Fibroblast of the aortic adventitia (primary cell): ENCODE results near the gene CTNNA3. TPM values are rescaled to one million over a fixed set of nuclear protein-coding genes. Genes with fewer than 3 reads are reported as not detected.

ENCODE experiments used
- DNase-seq: peaks from one replicate; pipeline ENCODE4 v3.0.0-alpha.2; 2010; ENCODE audit warnings: low read depth
- H3K4me3 ChIP-seq: 2 replicates; pipeline ENCODE4 v1.5.1; 2011; ENCODE audit warnings: low read depth, mild to moderate bottlenecking, control low read depth, low read length, moderate library complexity
- total RNA-seq: library from RNA; depleted of rRNA; stranded (reverse); fragments of >200 nt; gene quantifications from 2 replicates; pipeline ENCODE4 v1.2.3, GENCODE V29; 2012; ENCODE audit warnings: low replicate concordance
- TF ChIP-seq, protein P1 (sequence below): IDR thresholded peaks from 2 replicates; pipeline ENCODE4 v1.5.1; 2011; ENCODE audit warnings: mild to moderate bottlenecking, low read length, control low read depth, inconsistent platforms; ENCODE audit not compliant: insufficient read depth

Gene CTNNA3
- total RNA-seq, 1 donor, result not detected

DNA sequence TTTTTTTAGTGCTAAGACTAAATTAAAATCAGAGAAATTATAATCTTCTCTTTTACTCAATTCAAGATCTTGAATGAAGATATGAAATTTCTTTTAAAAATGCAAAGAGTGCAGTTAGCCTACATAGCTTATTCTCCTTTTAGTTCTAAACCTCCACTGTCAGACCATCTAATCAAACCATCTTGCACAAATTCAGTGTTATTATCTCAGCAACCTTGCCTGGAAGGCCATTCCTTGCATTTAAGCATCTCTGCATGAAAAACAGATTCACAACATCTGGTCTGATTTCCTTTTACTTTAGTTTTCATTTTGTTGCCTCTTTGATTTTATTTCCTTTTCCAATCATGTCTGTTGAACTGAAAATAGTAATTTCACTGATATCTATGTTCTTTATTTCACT is 1297.3 kb downstream of the CTNNA3 start:
- DNase-seq, result no peak
- no peak overlapping the region for H3K4me3 ChIP-seq
- TF ChIP-seq, protein P1, sequence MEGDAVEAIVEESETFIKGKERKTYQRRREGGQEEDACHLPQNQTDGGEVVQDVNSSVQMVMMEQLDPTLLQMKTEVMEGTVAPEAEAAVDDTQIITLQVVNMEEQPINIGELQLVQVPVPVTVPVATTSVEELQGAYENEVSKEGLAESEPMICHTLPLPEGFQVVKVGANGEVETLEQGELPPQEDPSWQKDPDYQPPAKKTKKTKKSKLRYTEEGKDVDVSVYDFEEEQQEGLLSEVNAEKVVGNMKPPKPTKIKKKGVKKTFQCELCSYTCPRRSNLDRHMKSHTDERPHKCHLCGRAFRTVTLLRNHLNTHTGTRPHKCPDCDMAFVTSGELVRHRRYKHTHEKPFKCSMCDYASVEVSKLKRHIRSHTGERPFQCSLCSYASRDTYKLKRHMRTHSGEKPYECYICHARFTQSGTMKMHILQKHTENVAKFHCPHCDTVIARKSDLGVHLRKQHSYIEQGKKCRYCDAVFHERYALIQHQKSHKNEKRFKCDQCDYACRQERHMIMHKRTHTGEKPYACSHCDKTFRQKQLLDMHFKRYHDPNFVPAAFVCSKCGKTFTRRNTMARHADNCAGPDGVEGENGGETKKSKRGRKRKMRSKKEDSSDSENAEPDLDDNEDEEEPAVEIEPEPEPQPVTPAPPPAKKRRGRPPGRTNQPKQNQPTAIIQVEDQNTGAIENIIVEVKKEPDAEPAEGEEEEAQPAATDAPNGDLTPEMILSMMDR, result no peak

DNA sequence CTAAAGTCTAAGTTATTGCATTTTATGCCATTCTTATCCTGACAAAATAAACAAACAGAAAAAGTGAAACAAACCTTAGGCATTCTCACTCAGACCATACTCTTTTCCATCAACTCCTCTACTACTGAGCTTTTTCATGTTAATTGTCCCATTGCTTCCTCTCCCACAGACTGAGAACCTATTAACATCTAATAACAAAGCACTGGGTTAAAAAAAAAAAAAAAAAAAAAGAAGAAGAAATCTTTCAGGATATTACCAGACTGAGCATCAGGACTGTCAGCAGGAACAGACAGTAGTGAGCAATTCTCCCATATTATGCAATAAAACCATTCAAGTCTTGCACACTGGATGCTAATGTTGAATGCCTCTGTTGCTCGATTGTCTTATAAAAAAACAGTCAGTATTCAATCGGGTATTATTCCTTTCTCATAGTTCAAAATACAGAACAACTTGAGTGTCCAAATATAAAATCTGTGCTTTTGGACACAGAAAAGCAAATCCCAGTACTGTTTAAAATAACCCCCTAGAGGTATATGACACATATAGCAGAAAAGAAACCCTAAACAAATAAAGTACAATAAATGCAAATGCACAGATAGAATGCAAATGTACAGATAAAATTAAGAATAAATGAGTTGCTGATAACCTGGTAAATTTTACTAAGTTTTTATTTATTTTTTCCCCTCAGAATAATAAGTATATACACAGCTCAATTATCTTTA is 1301.5 kb downstream of the CTNNA3 start:
- TF ChIP-seq, protein P1, result no peak
- DNase-seq, result no peak
- H3K4me3 ChIP-seq, result no peak overlapping the region

DNA sequence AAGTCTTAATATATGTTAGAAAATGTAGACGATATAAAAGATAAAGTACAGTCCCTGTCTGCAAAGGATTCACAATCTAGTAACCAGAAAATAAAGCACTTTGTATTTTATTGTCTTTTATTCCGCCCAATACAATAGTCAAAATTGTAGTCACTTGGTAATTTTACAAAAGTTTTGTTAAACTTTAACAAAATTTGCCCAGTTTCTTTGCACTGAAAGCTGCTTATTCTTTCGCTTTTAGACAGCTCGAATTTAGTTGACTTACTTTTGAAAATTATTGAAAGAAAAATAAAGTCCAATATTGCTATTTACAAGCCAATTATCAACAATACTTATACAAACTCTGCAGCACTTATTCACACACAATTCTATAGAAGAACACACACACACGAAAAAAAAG is 1305.1 kb downstream of the CTNNA3 start:
- no peak overlapping the region for H3K4me3 ChIP-seq
- TF ChIP-seq, protein P1, result no peak
- DNase-seq, result no peak

DNA sequence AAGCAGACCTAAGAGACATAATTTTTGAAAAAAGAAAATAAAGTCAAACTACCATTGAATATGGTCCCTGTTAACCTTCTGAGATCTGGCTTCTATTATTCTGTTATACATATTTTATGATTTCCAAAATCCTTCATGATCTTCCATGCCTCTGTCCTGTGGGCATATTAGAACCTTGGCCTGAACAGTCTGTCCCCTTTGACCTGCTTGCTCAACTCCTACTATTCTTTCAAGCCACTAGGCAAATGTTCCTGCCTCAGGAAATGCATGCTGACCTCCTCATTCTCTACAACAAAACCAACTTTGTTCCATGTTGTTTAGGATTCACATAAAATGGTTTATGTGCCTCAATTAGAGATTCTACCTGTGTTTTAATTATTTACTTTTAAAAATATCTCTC is 1315.0 kb downstream of the CTNNA3 start:
- H3K4me3 ChIP-seq, result no peak overlapping the region
- TF ChIP-seq, protein P1, result no peak
- DNase-seq, result no peak

DNA sequence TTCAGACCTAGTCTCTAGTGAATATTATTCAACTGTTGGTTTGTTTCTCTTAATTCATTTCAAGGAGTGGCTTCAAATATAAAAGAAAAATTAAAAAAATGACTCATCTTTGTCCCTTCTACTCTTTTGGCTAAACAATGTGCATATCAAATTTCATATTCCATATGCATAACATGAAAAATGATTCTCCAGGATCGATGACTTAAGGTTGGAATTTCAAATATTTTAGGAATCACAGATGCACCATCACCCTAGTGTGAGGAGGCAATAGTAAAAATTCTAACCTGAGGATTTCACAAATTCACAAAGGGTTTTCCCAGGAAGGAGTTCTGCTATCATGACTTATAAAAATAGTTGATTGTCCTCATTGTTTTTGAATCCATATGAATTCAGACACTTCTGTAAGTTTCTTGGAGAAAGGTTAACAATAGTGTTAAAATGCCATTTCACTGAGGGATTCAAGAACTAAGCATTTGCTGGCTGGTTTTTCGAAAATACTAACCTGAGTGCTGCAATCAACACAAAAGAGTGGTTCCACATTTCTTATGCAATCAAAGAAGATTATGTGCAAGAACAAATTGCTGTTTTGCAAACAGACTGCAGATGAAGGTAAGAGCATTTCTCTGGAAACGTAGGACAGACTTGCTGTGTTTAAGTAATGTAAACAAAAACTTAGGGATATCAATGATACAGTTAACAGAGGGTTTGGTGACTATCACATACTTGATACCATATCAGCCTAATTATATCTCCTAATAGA is 1317.7 kb downstream of the CTNNA3 start:
- no peak for DNase-seq
- TF ChIP-seq, protein P1, result no peak
- no peak overlapping the region for H3K4me3 ChIP-seq

DNA sequence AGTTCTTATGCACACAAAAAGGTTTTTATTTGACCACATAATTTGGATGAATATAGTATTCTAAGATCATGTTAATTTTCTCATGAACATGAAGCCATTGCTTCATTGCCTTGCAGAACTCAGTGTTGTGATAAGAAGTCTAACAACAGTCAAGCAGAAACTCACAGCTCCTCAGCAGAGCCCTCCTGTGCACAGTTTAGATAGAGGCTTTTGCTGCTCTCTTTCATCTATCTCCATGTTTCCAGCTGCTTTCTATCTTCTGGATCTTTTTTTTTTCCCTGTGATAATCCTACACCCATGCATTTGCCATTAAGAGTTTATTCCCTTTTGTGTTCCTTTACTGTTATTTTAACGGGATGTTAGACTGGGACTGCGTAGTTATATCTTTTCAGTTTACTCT is 1327.8 kb downstream of the CTNNA3 start:
- DNase-seq, result no peak
- TF ChIP-seq, protein P1, result no peak
- H3K4me3 ChIP-seq, result no peak overlapping the region
